Activated T-cell treated with anti-CD3 and anti-CD28 coated beads, Interleukin-2, amount 50 U/mL, for 24 hours (primary cell): Measurements from ENCODE around the gene DEGS2.
"Not testable (repeated sequence)": the region's sequence is repeated elsewhere in the genome, so short reads cannot be mapped to it uniquely, and the experiment has no call there.

Experiments
- DNase-seq: peaks from one replicate; pipeline ENCODE4 v3.0.0-alpha.2; 2020
- H3K27ac Mint-ChIP-seq: 2 replicates; pipeline ENCODE4 v1.8.0; 2020; ENCODE audit warnings: mild to moderate bottlenecking, mixed read lengths
- H3K27me3 Mint-ChIP-seq: 2 replicates; pipeline ENCODE4 v1.8.0; 2020; ENCODE audit warnings: mixed read lengths
- H3K36me3 Mint-ChIP-seq: 2 replicates; pipeline ENCODE4 v1.8.0; 2020; ENCODE audit warnings: low read depth, mixed read lengths
- H3K4me1 Mint-ChIP-seq: 2 replicates; pipeline ENCODE4 v1.8.0; 2020; ENCODE audit warnings: low read depth, mixed read lengths
- H3K4me3 Mint-ChIP-seq: 2 replicates; pipeline ENCODE4 v1.8.0; 2020; ENCODE audit warnings: mild to moderate bottlenecking, moderate library complexity, mixed read lengths
- H3K9me3 Mint-ChIP-seq: 2 replicates; pipeline ENCODE4 v1.8.0; 2020; ENCODE audit warnings: mixed read lengths

DEGS2 gene

DNA sequence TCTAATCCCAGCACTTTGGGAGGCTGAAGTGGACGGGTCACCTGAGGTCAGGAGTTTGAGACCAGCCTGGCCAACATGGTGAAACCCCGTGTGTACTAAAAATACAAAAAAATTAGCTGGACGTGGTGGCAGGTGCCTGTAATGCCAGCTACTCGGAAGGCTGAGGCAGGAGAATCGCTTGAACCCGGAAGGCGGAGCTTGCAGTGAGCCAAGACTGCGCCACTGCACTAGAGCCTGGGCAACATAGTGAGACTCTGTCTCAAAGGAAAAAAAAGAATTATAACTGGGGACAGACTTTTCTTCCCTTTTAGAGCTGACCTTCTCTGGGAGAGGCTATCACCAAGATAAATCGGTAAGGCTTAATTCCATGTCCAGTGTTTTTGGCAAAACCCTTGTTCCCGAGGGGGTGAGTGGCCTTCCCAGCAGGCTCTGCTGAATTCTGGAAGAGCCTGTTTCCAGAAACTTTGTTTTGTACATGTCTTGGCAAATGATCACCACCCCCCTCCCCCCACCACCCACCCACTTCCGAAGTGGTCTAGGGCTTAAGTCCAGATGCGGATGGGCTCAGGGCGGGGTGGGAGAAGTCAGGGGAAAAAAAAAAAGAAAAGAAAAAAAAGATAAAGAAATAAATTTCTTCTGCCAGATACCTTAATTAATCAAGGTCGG, 32.3 kb upstream of the DEGS2 start:
- H3K4me3 Mint-ChIP-seq, result peak overlapping the region; percentile 74
- H3K4me1 Mint-ChIP-seq, result peaks cover 17% of the 10 kb centered on the region
- H3K36me3 Mint-ChIP-seq, result no peaks in the 10 kb centered on the region
- DNase-seq, result no peak
- H3K27me3 Mint-ChIP-seq, result no peaks in the 10 kb centered on the region
- no peaks in the 10 kb centered on the region for H3K9me3 Mint-ChIP-seq
- H3K27ac Mint-ChIP-seq, result peak overlapping the region; percentile 90

DNA sequence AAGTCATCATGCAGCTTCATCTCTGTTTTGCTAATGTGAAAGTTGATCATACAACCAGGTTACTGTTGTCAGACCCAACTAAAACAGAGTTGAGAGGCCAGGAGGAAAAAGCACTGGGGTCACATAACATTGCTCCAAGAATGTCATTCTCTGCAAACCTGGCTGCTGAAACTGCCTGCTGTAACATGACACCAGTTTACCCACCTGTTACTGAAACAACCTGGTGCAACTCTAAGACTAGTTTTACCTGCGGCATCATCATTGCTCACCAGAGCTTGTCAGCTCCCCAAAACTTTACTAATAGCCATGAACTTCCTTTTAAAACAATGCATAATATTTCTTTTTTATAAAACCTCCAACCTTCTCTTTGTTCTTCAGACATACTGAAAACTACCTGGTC, 30.7 kb upstream of the DEGS2 start:
- H3K9me3 Mint-ChIP-seq, result no peaks in the 10 kb centered on the region
- no peak overlapping the region for H3K4me3 Mint-ChIP-seq
- H3K36me3 Mint-ChIP-seq, result no peaks in the 10 kb centered on the region
- DNase-seq, result no peak
- H3K4me1 Mint-ChIP-seq, result peaks cover 17% of the 10 kb centered on the region
- no peaks in the 10 kb centered on the region for H3K27me3 Mint-ChIP-seq
- H3K27ac Mint-ChIP-seq, result no peak overlapping the region

DNA sequence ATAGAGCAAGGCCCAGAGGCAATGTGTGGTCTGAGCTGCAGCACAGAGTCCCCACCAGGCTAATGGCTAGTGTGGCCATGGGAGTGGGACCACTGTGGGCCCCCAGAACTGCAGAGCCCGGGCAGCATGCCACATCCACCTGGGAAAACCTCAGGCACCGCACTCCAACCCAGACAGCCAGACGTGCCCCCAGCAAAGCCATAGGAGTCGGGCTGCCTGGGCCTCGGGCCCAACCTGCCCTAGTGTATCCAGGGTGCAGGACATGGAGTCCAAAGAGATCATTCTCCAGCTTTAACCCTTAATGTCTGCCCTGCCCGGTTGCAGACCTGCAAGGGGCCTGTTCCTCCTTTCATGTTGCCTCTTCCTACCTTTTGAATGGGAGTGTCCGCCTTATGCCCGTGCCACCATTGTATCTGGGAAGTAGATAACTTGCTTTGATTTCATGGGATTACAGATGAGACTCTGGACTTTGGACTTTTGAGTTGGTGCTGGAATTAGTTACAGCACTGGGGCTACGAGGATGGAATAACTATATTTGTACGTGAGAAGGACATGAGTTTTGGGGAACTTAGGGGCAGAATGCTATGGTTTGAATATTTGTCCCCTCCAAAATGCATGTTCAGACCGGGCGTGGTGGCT, 29.1 kb upstream of the DEGS2 start:
- no peak overlapping the region for H3K4me3 Mint-ChIP-seq
- H3K9me3 Mint-ChIP-seq, result no peaks in the 10 kb centered on the region
- DNase-seq, result no peak
- peaks cover 11% of the 10 kb centered on the region for H3K4me1 Mint-ChIP-seq
- no peaks in the 10 kb centered on the region for H3K36me3 Mint-ChIP-seq
- no peak overlapping the region for H3K27ac Mint-ChIP-seq
- H3K27me3 Mint-ChIP-seq, result no peaks in the 10 kb centered on the region

DNA sequence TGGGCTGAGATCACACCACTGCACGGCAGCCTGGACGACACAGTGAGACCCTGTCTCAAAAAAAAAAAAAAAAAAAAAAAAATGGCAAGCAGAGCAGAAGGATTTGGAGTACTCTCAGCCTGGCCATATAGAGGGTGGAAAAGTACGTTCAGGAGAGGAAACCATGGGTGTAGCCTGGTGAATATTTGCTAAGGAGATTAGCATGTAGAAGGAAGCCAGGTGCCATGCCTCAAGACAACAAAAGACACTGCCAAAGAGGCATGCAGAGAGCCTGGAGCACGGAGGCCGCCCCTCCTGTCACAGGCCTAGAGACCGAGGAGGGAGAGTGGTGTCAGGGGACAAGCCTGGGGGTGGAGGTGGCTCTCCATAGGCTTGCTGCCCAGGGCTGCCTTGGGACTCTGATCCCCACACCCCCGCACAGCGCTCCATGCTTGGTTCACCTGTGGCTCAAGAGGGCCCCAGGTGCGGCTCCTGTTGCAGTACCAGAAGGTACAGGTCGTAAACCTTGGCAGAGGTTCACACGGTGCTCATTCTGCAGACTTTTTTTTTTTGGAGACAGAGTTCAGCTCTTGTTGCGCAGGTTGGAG, 27.9 kb upstream of the DEGS2 start:
- no peaks in the 10 kb centered on the region for H3K9me3 Mint-ChIP-seq
- H3K27me3 Mint-ChIP-seq, result no peaks in the 10 kb centered on the region
- H3K4me1 Mint-ChIP-seq, result peaks cover 2% of the 10 kb centered on the region
- H3K27ac Mint-ChIP-seq, result no peak overlapping the region
- no peak overlapping the region for H3K4me3 Mint-ChIP-seq
- DNase-seq, result no peak
- no peaks in the 10 kb centered on the region for H3K36me3 Mint-ChIP-seq

DNA sequence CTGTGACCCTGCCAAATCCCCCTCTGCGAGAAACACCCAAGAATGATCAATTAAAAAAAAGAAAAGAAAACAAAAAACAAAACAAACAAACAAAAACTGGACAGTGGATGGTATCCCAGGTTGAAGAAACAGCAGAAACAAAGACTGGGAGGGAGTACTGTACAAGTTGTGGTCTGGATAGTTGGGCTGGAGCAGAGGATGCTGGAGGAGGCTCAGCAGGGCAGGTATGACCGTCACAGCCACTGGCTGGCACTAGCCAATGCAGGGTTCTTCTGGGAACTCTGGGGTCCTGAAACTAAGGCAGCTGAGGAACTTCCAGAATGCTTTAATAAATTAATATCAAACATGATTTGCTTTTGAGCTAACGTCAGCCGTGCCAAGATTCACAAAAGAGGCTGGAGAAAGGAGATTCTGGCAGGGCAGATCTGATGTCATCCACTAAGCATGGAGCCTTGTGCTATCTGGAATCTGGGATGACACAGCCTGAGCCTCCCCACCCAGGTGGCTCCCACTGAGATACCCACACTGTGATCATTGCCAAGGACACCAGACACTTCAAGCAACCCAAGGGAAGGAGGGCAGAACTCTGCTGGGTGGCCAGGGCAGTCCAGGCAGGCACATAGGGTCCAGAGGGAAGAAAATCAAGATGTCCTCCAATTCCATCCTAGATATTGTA, 22.6 kb upstream of the DEGS2 start:
- H3K4me3 Mint-ChIP-seq, DNase-seq, H3K27ac Mint-ChIP-seq, H3K4me1 Mint-ChIP-seq, H3K27me3 Mint-ChIP-seq, H3K36me3 Mint-ChIP-seq, H3K9me3 Mint-ChIP-seq: not testable (repeated sequence)

DNA sequence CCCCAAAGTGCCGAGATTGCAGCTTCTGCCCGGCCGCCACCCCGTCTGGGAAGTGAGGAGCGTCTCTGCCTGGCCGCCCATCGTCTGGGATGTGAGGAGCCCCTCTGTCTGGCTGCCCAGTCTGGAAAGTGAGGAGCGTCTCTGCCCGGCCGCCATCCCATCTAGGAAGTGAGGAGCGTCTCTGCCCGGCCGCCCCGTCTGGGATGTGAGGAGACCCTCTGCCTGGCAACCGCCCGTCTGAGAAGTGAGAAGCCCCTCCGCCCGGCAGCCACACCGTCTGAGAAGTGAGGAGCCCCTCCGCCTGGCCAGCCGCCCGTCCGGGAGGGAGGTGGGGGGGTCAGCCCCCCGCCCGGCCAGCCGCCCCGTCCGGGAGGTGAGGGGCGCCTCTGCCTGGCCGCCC, 21.2 kb upstream of the DEGS2 start:
- not testable (repeated sequence) for H3K4me3 Mint-ChIP-seq, DNase-seq, H3K4me1 Mint-ChIP-seq, H3K9me3 Mint-ChIP-seq, H3K36me3 Mint-ChIP-seq, H3K27me3 Mint-ChIP-seq, H3K27ac Mint-ChIP-seq

DNA sequence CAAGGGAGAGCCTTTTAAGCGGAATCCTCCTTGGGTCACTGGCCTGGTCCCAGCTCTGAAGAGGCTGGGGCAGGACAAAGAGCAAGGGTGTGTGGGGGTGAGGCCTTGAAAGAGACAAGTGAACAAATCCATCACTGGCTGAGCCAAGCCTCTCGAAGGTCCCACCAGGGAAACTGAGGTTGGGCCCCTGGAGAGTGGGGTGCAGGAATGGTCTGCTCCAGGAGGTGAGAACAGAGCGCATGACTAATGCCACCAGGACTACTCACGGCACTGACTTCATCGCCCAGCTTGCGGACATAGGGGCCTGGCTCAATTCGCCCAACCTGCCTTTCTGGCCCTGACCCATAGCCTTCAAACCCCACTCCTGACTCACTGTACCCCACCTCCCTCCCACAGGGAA, 19.2 kb upstream of the DEGS2 start:
- H3K4me1 Mint-ChIP-seq, result no peaks in the 10 kb centered on the region
- no peaks in the 10 kb centered on the region for H3K9me3 Mint-ChIP-seq
- H3K4me3 Mint-ChIP-seq, result no peak overlapping the region
- H3K36me3 Mint-ChIP-seq, result no peaks in the 10 kb centered on the region
- no peak for DNase-seq
- no peaks in the 10 kb centered on the region for H3K27me3 Mint-ChIP-seq
- H3K27ac Mint-ChIP-seq, result no peak overlapping the region

DNA sequence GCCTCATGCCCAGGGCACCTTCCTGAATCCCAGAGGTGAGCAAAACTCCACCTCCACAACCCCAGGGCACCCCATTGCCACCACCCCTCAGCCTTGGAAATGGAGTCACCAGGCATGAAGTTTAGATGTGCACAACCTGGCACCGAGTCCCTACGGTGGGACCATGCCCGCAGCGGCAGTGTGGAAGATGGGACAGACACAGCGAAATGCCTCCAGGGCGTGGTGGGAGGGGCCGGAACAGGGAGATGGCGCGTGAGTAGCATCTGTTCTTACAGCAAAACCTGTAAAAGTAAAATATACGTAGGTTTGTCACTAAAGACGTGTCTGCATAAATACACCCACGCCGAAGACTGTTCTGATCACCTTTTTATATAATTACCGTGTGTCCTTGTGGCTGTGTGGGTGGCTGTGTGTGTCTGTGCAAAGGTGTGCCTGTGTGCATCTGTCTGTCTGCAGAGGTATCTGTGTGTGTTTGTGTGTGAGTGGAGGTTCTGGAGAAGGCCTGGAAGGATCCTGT, 17.4 kb upstream of the DEGS2 start:
- no peak overlapping the region for H3K27ac Mint-ChIP-seq
- DNase-seq, result no peak
- no peaks in the 10 kb centered on the region for H3K4me1 Mint-ChIP-seq
- no peaks in the 10 kb centered on the region for H3K27me3 Mint-ChIP-seq
- H3K9me3 Mint-ChIP-seq, result no peaks in the 10 kb centered on the region
- no peaks in the 10 kb centered on the region for H3K36me3 Mint-ChIP-seq
- H3K4me3 Mint-ChIP-seq, result no peak overlapping the region

DNA sequence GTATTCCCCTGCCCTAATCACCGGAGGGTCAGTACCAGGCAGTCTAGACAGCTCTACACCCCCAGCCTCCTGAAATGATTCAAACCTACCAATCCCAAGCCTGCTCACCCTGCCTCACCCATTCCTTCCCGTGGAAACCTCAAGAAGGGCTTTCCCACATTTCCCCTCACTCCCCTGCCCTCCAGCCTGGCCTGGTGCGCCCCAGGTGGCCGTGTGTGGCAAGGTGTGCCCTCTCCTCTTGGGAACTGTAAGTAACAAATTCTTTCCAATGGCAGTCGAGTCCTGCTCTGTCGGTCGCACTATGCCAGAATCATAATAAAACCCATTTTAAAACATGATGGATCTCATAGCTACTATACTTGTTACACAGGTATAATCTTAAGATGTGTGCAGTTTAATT, 13.9 kb upstream of the DEGS2 start:
- Mint-ChIP-seq H3K4me3 (no peak overlapping the region), H3K9me3 (no peaks in the 10 kb centered on the region)
- DNase-seq, result no peak

DNA sequence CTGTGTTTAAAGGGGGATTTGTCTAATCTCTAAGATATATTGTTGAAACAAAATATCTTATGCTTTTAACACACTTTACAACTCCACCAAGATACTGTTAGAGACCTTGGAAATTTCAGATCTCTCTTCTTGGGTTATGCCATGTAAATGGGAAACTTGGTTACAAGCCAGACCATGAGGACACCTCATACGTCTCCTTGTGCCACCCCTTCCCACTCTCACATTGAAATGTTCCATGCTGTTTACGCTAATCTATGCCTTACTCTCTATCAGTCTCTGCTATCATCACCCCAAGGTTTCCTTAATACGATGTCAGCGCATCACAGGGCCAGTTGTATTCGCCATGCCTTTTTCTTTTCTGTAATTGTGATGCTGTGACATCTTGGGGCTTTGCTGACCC, 13.4 kb upstream of the DEGS2 start:
- Mint-ChIP-seq H3K9me3 (no peaks in the 10 kb centered on the region), H3K4me3 (no peak overlapping the region), H3K27me3 (no peaks in the 10 kb centered on the region), H3K36me3 (no peaks in the 10 kb centered on the region), H3K27ac (no peak overlapping the region), H3K4me1 (peaks cover 1% of the 10 kb centered on the region)
- DNase-seq, result no peak

More for the DNA sequence above, 13.9 kb upstream of the DEGS2 start:
- H3K36me3 Mint-ChIP-seq, result no peaks in the 10 kb centered on the region
- peaks cover 1% of the 10 kb centered on the region for H3K4me1 Mint-ChIP-seq
- no peak overlapping the region for H3K27ac Mint-ChIP-seq
- no peaks in the 10 kb centered on the region for H3K27me3 Mint-ChIP-seq

DNA sequence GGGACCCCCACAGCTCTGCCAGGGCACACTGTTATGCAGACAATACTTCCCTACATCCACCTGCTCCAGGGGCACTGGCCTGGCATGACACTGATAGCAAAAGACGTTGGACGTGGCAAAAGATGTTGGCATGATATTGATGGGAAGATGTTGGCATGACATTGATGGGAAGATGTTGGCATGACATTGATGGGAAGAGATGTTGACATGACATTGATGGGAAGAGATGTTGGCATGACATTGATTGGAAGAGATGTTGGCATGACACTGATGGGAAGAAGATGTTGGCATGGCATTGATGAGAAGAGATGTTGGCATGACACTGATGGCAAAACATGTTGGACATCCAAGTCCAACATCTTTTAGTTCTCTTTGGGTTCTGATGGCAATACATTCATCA, 11.4 kb upstream of the DEGS2 start:
- H3K4me3 Mint-ChIP-seq, result no peak overlapping the region
- H3K27me3 Mint-ChIP-seq, result peaks cover 7% of the 10 kb centered on the region
- no peaks in the 10 kb centered on the region for H3K36me3 Mint-ChIP-seq
- DNase-seq, result no peak
- H3K9me3 Mint-ChIP-seq, result no peaks in the 10 kb centered on the region
- H3K27ac Mint-ChIP-seq, result no peak overlapping the region
- H3K4me1 Mint-ChIP-seq, result peaks cover 8% of the 10 kb centered on the region

DNA sequence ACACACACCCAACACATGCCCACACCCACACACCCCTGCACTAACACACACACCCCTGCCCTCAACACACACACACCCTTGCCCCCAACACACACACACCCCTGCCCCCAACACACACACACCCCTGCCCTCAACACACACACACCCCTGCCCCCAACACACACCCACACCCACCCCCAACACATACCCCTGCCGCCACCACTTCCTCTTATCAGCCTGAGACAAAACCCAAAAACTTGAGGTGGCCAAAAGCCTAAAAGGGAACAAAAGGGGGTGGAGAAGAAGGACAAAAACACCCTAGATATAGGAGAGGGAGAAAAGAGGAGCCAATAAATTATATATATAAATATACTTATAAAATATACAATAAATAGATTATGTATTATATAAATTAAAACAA, 9.1 kb upstream of the DEGS2 start:
- no peaks in the 10 kb centered on the region for H3K9me3 Mint-ChIP-seq
- H3K4me3 Mint-ChIP-seq, result no peak overlapping the region
- H3K36me3 Mint-ChIP-seq, result no peaks in the 10 kb centered on the region
- peaks cover 7% of the 10 kb centered on the region for H3K27me3 Mint-ChIP-seq
- peaks cover 11% of the 10 kb centered on the region for H3K4me1 Mint-ChIP-seq
- DNase-seq, result no peak
- H3K27ac Mint-ChIP-seq, result no peak overlapping the region

DNA sequence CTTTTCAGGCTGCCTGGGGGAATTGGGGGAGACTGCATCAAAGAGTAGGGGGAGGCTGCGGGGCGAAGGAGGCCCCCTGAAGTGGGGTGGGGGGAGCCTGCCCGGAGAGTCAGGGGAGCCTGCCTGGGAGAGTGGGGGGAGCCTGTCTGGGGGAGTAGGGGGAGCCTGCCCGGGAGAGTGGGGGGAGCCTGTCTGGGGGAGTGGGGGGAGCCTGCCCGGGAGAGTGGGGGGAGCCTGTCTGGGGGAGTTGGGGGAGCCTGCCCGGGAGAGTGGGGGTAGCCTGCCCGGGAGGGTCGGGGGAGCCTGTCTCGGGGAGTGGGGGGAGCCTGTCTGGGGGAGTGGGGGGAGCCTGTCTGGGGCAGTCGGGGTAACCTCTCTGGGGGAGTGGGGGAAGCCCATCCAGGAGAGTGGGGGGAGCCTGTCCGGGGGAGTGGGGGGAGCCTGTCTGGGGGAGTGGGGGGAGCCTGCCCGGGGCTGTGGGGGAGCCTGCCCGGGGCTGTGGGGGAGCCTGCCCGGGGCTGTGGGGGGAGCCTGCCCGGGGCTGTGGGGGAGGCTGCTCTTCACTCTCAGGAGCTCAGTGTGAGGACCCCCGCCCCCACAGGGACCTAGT, 6.5 kb upstream of the DEGS2 start:
- Mint-ChIP-seq H3K27ac (peak overlapping the region; percentile 35), H3K27me3 (peaks cover 7% of the 10 kb centered on the region), H3K9me3 (no peaks in the 10 kb centered on the region), H3K4me1 (peaks cover 11% of the 10 kb centered on the region), H3K4me3 (peak overlapping the region; percentile 66), H3K36me3 (no peaks in the 10 kb centered on the region)
- DNase-seq, result no peak

DNA sequence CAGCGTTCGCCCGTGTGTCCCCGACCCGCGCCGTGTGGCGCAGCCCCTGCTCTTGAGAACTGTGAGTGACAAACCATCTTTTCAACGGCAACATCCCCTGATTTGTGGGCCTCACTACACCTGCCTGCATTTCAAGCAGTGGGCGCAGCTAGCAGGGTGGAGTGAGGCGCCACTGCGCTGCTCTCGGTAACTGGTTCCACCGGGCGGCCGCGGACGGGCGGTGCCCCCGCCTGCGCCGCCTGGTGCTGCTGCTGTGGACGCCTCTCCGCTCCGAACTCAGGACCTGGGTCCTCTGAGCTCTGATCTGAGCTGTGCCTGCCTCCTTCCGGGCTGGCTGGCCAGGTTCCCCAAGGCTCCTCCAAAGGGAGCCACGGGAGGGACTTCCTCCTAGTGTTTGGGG, 5.9 kb upstream of the DEGS2 start:
- DNase-seq, result no peak
- H3K36me3 Mint-ChIP-seq, result no peaks in the 10 kb centered on the region

More for the DNA sequence above, 5.9 kb upstream of the DEGS2 start:
- Mint-ChIP-seq H3K4me1 (peaks cover 11% of the 10 kb centered on the region), H3K27ac (peak overlapping the region; percentile 30), H3K27me3 (peaks cover 11% of the 10 kb centered on the region), H3K4me3 (no peak overlapping the region), H3K9me3 (no peaks in the 10 kb centered on the region)
